Activated CD8-positive, alpha-beta memory T cell treated with anti-CD3 and anti-CD28 coated beads, Interleukin-2, amount 50 U/mL, for 24 hours (primary cell): ENCODE measurements around the gene ARL15.

Experiments used
- DNase-seq: peaks from one replicate; pipeline ENCODE4 v3.0.0-alpha.2; 2020; ENCODE audit errors: extremely low read depth

Gene ARL15

GRCh38 chr5:54313311-54314270, 3.2 kb upstream of the ARL15 start:
- DNase-seq = no peak

GRCh38 chr5:54312499-54312898, 2.1 kb upstream of the ARL15 start:
- DNase-seq = no peak

GRCh38 chr5:54311176-54311677, 854 bp upstream of the ARL15 start:
- no peak for DNase-seq

- DNase-seq = no peak
These were observed 511 bp downstream of the ARL15 start for GRCh38 chr5:54309691-54310432.

GRCh38 chr5:54309276-54309675, 1.1 kb downstream of the ARL15 start:
- DNase-seq = no peak

GRCh38 chr5:54307583-54307982, 2.8 kb downstream of the ARL15 start:
- DNase-seq = no peak

- DNase-seq = no peak
These were observed 3.5 kb downstream of the ARL15 start for GRCh38 chr5:54306893-54307292.

- DNase-seq = no peak
These were observed 4.6 kb downstream of the ARL15 start for GRCh38 chr5:54305737-54306136.

- no peak for DNase-seq
These were observed 6.3 kb downstream of the ARL15 start for GRCh38 chr5:54304040-54304439.

GRCh38 chr5:54302267-54302687, 8.1 kb downstream of the ARL15 start:
- no peak for DNase-seq

- no peak for DNase-seq
These were observed 8.5 kb downstream of the ARL15 start for GRCh38 chr5:54301849-54302248.

GRCh38 chr5:54301220-54301619, 9.2 kb downstream of the ARL15 start:
- DNase-seq = no peak

GRCh38 chr5:54298947-54299346, 11.4 kb downstream of the ARL15 start:
- DNase-seq = no peak

GRCh38 chr5:54296386-54296785, 14.0 kb downstream of the ARL15 start:
- no peak for DNase-seq

GRCh38 chr5:54295651-54296276, 14.6 kb downstream of the ARL15 start:
- no peak for DNase-seq

GRCh38 chr5:54294097-54294667, 16.2 kb downstream of the ARL15 start:
- no peak for DNase-seq

GRCh38 chr5:54292866-54293265, 17.5 kb downstream of the ARL15 start:
- DNase-seq = no peak

- DNase-seq = no peak
These were observed 18.9 kb downstream of the ARL15 start for GRCh38 chr5:54291498-54291897.

- no peak for DNase-seq
These were observed 20.6 kb downstream of the ARL15 start for GRCh38 chr5:54289769-54290168.

GRCh38 chr5:54288568-54289217, 21.7 kb downstream of the ARL15 start:
- no peak for DNase-seq

GRCh38 chr5:54285686-54286085, 24.7 kb downstream of the ARL15 start:
- DNase-seq = no peak
